D721Med (cell line): Measurements from ENCODE around the gene DCP2.
A peak's percentile ranks its signal among the peaks of the same experiment; 100 is the strongest.

ENCODE experiments used
- DNase-seq: peaks from one replicate; pipeline ENCODE4 v3.0.0; 2011; ENCODE audit warnings: low spot score; ENCODE audit not compliant: insufficient read length
- FAIRE-seq: peaks from 2 replicates; lab custom pipeline; 2011; peaks lifted over from hg19 to GRCh38; lab: Jason Lieb, UNC
- TF ChIP-seq, protein P1 (sequence below): IDR thresholded peaks from 2 replicates; pipeline ENCODE4 v1.5.1; 2012; ENCODE audit warnings: mild to moderate bottlenecking, control low read depth; ENCODE audit not compliant: insufficient read depth; ENCODE audit errors: missing control alignments

DCP2 gene

DNA sequence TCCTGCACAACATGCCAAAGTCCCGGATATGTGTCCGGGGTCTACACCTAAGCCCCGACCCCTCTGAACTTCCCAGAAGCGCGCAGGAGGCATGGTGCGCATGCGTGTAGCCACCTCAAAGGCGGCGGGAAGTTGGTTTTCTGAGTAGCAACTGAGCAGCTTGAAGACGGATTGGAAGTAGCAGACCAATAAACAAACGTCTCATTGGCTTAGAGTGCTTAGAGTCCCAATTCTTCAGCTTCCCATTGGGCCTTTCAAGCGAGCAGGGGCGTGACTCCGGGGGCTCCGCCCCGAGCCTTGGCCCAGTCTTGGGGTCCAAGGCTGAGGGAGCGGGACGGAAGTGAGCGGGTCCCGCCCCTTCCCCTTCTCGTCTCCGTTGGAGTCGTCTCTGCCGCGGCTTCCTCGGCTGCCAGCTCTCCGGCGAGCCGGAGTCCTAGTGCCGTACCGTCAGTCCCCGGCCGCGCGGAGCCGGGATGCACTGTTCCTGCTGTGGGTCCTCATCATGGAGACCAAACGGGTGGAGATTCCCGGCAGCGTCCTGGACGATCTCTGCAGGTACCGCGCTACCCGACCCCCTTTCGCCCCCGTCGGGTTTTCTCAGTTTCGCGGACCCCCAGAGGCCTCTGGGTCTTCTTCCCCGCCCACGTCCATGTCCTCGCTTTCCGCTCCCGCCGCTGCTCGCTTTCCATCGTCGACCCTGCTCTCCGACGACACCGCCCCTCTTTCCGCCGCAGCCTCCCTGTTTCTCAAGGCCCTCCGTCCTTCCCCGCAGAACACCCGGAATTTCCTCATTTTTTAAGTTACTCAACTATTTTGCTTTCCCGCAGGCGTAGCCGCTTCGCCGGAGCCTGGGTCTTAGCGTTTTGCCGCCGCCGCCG lies at the start of gene DCP2:
DCP2 (plus strand) TSS at position 367 of the 878 bp plus-strand sequence; CDS start at position 503, 136 bp downstream.
- TF ChIP-seq, protein P1, sequence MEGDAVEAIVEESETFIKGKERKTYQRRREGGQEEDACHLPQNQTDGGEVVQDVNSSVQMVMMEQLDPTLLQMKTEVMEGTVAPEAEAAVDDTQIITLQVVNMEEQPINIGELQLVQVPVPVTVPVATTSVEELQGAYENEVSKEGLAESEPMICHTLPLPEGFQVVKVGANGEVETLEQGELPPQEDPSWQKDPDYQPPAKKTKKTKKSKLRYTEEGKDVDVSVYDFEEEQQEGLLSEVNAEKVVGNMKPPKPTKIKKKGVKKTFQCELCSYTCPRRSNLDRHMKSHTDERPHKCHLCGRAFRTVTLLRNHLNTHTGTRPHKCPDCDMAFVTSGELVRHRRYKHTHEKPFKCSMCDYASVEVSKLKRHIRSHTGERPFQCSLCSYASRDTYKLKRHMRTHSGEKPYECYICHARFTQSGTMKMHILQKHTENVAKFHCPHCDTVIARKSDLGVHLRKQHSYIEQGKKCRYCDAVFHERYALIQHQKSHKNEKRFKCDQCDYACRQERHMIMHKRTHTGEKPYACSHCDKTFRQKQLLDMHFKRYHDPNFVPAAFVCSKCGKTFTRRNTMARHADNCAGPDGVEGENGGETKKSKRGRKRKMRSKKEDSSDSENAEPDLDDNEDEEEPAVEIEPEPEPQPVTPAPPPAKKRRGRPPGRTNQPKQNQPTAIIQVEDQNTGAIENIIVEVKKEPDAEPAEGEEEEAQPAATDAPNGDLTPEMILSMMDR, result no peak
- FAIRE-seq (peak; percentile 90), DNase-seq (peak; percentile 83)

DNA sequence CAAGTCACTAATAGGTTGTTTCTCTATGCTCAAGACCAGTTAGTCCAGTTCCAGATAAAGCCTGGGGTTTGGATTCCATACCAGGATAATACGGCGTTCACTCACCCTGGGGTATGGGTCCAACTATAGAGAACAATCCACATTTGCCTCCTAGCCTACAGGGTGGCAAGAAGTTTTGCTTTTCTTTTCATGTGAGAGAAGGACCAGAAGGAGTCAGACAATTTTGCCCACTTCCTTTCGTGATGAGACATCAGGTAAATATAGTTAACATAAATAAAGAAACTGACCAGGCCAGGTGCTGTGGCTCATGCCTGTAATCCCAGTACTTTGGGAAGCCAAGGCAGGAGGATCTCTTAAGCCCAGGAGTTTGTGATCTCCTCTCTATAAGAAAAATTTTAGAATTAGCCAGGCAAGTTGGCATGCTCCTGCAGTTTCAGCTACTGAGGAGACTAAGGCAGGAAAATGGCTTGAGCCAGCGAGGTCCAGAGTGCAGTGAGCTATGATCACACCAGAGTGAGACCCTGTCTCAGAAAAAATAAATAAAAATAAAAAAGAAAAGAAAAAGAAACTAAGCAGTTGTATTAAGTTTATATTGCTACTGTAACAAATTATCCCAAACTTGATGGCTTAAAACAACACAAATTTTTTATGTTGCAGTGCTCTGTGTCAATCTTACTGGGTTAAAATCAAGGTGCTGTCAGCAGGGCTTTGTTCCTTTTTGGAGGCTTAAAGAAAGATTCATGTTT lies 47.1 kb upstream of the DCP2 start:
- no peak for DNase-seq
- TF ChIP-seq, protein P1, result no peak

DNA sequence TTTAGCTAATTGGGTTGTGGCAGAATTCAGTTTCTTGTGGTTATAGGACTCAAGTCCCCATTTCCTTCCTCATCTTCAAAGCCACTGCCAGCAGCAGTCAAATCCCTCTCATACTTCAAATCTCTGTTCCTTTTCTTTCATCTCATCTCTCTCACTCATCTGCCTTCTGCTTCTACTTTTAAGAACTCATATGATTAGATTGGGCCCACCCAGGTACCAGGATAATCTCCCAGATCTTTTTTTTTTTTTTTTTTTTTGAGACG lies 46.6 kb upstream of the DCP2 start:
- TF ChIP-seq, protein P1, result no peak
- FAIRE-seq, result no peak
- DNase-seq, result no peak

More for the DNA sequence above, 47.1 kb upstream of the DCP2 start:
- FAIRE-seq, result no peak

DNA sequence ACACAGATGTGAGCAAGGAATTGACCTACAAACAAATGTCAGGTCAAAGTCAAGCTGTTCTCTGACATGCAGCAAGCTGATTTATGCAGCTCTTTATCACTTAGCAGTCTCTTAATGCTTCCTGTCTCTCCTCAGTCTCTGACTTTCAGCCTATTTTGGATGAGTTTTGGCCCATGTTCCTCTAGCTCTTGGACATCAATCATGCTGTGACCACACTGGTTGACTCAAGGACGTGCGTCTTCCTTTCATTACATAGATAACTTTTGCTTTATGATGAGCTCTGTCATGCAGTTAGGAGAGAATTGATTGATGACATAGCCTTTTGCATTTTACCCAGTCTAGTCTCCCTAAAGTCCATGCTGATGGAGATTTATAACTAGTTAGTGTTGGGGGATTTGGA lies 45.1 kb upstream of the DCP2 start:
- DNase-seq (no peak), FAIRE-seq (no peak)
- TF ChIP-seq, protein P1, result no peak

DNA sequence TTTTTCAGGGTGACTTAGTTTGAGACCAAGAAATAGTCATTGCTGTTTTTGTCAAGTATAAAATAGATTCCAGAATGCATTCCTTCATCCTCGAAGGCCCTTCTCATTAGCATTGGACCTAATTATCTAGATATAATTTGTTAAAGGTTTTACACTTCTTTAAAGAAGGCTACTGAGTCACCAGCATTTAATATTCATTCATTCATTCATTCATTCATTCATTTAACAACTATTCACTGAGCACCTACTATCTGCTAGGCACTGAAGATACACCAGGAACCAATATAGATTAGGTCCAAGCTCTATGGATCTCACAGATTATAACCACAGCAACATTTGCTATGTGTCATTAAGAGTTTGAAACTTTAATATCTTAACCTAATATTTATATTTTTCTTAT lies 43.5 kb upstream of the DCP2 start:
- FAIRE-seq (no peak), DNase-seq (no peak)
- TF ChIP-seq, protein P1, result no peak

DNA sequence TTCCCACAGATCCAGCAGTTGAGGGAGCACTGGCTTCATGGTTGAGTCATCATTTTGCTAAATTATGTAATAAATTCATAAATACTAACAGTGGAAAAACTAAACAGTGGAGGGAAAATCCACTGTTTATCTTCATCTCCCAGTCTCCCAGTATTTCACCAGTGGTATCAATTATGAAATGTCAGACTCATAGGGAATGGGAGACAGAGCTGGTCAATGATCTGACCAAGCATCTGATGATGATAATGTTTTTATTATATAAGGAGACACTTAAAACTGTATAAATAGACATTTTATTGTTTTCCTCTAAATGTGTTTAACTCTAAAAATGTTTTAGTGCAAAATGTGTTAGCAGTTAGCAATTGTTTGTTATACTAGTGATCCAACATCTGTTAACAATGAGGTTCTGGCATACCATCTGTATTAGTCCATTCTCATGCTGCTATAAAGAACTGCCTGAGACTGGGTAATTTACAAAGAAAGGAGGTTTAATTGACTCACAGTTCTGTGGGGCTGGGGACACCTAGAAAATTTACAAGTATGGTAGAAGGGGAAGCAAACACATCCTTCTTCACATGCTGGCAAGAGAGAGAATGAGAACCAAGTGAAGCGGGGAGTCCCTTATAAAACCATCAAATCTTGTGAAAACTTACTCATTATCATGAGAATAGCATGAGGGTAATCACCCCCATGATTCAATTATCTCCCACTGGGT lies 42.8 kb upstream of the DCP2 start:
- FAIRE-seq (no peak), DNase-seq (no peak)
- TF ChIP-seq, protein P1, result no peak
